NCI-H2196 (cell line): Measurements from ENCODE around the gene SUPV3L1.

Source experiments
- DNase-seq: peaks from one replicate; lab custom pipeline; 2025; ENCODE audit not compliant: unreplicated experiment; lab: John Stamatoyannopoulos, UW

The SUPV3L1 gene

DNA sequence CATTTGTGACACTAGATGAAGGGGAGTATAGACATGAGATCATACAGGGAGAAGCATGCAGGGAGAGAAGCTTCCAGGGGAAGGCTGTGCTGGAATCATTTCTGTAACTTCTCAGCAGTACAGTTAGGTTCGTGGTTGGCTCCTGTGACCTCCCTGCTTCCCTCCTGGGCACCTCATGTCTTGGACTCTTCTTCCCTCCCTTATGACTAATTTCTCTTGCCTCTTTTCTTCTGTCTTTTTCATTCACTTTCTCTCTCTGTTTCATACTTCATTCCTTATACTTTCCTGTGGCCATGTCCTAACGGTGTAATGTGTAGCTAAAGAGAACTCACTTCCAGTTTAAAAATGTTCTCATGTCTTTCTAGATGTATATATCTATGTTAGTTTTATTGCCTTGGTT is 21.0 kb downstream of the SUPV3L1 start:
- DNase-seq = no peak

DNA sequence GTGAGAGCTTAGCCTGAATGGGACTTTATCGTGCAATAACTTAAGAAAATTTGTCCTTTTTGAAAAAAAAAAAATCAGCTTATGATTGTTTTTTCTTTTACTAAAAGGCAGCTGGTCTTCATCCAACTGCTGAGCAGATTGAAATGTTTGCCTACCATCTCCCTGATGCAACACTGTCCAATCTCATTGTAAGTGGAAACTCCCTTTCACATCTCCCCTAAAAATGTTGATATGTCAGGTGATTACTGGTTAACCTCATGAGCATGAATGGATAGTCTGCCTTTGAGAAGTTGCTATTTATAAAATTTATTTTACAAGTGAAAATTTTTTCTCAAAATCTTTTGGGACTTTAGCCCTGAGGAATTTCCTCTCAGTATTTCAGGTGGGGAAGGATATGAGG is 22.3 kb downstream of the SUPV3L1 start:
- no peak for DNase-seq

DNA sequence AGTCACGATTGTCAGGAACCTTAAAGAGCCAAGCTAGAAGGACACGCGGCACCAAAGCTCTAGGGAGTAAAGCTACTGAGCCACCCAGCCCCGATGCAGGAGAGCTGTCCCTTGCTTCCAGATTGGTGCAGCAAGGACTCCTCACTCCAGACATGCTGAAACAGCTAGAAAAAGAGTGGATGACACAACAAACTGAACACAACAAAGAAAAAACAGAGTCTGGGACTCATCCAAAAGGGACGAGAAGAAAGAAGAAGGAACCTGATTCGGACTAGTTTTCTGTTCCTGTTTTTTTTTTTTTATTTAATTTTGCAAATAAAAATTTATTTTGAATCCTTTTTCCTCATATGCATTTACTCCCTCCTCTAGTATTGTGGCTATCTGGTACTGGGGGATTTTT is 28.7 kb downstream of the SUPV3L1 start:
- no peak for DNase-seq

DNA sequence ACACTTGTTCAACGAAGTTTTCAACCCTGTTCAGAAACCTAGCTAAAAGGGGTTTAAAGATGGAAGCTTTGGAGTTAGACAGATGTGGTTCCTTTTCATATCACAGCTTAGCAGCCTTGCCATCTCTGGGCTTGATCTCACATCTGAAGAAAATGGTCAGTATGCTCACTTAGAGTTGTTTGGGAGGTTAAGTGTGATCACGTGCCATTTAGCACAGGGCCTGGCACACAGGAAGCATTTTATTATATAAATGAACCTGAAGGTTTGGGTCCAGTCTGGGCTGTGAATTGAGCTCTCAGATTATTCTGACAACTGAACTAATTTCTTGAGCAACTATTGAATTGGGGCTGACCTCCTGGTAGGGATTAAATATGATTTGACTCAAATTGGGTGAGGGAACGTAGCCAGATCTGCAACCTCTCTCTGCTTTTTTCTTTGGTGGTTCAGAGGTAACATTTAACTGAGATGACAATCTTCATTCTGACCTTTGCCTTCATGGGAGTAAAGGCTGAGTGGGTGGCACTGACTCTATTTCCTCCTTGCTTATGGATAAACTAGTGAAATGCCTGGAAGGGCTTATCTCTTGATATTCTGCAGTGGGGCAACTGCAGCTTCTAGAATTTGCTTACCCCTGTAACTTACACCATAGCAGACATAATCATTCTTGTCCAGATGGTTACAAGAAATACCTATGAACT is 29.9 kb downstream of the SUPV3L1 start:
- DNase-seq = no peak

DNA sequence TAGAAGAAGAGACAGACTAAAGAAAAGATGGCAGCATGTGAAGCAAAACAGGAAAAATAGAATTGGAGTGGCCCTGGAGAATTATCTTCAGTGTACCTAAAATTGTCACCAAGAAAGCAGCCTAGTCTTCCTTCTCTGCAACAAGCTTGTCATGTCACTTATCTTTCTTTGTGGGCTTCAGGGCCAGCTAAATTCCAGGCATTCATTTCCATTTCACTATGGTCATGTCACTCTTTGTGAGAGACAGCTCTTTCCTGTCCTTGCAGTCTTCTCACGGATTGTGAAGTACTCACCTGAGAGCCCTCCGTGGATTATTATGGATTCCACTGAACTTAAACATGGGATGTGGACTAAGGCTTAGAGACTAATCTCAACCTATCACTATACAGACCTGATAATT is 31.1 kb downstream of the SUPV3L1 start:
- no peak for DNase-seq

DNA sequence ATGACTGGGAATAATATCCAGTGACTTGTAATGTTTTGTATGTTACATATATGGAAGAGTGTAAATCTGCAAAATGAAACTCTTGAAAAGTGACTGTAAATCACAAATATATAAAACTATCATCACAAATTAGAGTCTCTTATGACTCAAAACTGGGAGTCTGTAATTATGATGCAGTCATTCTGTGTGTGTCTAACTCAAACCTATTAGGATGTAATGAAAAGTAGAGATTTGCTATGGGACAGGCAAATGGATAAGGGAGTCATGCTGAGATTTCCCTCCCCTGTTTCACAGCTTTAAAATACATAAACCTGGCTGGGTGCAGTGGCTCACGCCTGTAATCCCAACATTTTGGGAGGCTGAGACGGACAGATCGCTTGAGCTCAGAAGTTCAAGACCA is 31.5 kb downstream of the SUPV3L1 start:
- DNase-seq = no peak

DNA sequence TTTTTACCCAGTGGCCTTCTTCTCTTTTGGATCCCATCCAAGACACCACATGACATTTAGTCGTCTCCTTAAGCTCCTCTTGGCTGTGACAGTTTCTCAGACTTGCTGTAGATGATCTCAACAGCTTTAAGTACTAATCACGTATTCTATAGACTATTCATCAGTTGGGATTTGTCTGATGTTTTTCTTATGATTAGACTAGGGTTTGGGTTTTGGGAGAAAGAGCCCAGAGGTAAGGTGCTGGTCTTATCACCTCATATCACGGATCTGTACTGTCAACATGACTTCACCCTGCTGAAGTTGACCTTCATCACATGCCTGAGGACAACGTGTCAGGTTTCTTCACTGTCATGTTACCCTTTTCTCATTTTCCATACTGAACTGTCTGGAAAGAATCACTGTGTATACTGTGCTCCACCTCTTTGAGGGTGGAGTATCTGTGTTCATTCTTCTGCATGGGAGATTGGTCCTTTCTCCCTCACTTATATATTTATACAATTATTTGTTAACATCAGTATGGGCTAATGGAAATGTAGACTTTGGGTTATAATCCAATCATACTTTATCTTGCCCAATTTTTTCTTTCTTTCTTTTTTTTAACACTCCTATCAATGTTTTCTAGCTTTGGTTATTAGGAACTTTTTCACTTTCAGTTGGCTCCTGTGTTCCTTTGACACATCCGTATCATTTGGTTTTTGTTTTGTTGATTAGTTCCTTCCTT is 33.7 kb downstream of the SUPV3L1 start:
- DNase-seq = no peak

DNA sequence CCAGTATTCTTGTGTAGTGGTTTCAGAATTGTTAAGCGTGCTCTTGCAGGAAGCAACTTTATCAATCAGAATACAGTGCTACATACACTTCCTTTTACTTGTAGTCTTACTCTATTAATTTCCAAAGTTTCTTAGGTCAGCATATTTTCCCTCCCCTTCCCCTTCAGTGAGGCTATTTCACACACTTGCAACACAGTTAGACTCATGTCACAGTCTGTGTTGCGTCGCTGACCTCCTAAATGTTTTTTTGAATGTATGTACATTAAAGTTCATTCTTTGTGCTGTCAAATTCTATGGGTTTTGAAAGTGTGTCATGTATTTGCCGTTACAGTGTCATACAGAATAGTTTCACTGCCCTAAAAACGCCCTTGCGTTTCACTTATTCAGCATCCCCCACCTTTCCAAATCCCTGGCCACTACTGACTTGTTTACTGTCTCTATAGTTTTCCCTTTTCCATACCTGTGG is 34.7 kb downstream of the SUPV3L1 start:
- no peak for DNase-seq

DNA sequence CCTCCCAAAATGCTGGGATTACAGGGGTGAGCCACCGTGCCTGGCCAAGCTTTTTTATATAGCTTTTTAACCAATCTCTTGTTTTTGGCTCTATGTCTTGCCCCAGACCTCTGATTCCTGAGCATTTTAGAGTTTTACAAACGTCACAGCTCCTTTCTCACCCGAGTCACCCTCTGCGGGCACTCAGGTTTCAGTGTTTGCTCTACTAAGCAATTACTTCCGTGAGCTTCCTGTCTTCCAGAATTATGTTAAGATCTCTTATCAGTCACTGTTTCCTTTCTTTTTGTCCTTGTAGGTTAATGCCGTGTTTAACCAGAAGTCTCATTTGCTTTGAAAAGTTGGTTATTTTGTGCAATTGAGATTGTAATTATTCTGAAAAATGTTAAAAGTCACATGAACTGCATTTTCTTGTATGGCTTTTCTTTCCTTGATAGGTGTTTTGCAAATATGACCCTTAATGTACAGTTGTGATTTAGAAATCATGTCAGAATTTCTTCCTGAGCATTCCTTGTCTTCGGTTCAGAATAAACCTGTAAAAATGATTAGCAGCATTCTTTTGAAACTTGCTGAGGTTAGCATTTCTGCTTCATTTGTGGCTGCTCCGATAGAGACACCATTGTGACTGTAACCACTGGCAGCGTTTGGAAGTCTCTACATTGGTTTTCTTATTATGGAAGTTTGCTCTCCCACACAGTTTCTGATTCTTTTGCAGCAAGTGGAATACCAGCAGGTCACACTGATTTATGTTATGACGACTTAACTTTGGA is 35.6 kb downstream of the SUPV3L1 start:
- DNase-seq = no peak

DNA sequence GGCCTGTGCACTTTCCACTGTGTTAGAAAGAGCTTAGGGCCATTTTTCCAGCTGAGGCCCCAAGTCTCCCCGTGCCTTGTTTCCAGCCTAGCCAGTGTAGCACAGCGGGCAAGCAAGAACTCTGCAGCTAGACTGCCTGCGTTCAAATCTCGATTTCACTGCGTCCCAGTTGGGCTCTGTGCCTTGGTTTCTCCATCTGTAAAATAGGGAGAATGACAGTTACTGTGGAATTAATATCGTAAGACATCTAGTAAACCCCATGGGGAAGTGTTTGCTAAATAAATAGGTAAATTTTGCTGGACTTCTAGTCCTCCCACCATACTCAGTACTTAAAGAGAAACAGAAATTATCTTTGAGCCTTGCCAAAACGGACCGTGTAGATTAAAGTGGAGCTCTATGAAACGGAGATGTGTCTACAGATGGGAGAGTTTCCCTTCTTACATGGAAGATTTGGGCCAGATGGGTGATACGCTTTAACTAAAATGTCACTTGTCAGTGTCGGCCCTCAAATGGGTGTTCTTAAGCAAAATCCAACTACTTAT is 36.6 kb downstream of the SUPV3L1 start:
- DNase-seq = no peak

DNA sequence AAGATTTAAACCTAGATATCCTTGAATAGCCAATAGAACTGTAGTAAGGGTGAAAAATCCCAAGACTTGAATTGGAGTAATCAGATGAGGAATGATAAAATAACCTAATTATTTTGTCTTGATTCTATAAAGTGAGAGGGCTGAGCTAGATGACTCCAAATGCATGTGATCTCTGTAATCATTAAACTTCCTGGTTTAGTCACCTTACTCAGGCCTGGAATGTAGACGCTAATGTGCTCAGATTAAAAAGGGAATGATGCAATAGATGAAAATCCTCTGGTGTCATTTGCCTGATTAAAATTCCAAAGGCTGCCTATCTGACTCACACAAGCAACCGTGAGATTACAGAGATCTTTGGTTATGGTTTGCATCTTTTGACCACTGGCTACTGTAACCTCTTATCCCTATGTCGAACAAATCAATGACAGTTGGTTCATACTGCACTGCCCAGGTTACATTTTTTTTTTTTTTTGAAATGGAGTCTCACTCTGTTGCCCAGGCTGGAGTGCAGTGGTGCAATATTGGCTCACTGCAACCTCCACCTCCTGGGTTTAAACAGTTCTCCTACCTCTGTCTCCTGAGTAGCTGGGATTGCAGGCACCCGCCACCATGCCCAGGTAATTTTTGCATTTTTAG is 37.2 kb downstream of the SUPV3L1 start:
- no peak for DNase-seq

DNA sequence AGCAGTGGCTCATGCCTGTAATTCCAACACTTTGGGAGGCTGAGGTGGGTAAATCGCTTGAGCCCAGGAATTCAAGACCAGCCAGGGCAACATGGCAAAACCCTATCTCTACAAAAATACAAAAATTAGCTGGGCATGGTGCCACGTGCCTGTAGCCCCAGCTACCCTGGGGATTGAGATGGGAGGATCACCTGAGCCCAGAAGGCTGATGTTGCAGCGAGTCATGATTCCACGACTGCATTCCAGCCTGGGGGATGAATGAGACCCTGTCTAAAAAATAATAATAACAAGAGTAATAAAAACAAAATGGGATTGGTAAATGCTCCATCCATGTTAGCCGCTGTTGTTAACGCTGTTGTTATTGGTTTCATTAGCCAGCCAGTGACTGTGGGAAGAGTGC is 38.8 kb downstream of the SUPV3L1 start:
- no peak for DNase-seq

DNA sequence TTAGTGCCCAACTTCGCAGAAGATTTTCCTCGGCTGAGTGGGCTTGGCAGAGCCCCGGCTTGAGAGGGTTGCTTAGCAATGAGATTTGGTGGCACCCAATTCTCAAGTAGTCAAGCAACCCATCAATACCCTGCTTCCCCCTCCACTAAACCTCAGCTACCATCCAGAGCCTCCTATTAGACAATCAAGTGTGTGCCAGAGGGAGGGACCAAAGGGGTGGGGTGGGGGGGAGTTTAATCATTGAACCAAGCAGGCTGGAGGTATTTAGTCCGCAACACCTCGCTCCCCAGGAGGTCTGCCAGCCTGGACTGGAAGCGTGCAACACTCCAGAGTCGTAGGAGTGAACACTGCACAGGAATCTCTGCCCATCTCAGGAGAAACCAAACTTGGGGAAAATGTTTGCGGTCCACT is 40.0 kb downstream of the SUPV3L1 start, which contains the start of gene HKDC1:
TSS of gene HKDC1 (plus strand) at position 292 of the 411 bp plus-strand sequence. CDS start at position 396, 104 bp downstream.
- DNase-seq = no peak

DNA sequence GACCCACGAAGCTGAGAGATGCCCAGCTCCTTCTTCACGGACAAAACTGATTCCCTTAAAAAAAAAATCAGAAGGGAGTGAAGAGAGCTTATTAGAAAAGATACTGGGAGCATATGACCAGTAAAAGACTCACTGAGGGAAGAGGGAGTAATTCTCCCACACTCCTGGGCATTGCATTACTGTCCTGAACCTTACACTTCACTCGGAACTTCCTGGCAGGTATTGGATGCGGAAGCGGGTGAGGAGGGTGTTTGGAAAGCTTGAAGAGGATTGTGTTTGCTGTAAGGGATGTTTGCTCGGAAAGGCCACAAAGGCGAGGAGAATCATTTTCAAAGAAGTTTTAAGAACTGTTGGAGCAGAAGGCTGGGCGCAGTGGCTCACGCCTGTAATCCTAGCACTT is 40.5 kb downstream of the SUPV3L1 start:
- no peak for DNase-seq

DNA sequence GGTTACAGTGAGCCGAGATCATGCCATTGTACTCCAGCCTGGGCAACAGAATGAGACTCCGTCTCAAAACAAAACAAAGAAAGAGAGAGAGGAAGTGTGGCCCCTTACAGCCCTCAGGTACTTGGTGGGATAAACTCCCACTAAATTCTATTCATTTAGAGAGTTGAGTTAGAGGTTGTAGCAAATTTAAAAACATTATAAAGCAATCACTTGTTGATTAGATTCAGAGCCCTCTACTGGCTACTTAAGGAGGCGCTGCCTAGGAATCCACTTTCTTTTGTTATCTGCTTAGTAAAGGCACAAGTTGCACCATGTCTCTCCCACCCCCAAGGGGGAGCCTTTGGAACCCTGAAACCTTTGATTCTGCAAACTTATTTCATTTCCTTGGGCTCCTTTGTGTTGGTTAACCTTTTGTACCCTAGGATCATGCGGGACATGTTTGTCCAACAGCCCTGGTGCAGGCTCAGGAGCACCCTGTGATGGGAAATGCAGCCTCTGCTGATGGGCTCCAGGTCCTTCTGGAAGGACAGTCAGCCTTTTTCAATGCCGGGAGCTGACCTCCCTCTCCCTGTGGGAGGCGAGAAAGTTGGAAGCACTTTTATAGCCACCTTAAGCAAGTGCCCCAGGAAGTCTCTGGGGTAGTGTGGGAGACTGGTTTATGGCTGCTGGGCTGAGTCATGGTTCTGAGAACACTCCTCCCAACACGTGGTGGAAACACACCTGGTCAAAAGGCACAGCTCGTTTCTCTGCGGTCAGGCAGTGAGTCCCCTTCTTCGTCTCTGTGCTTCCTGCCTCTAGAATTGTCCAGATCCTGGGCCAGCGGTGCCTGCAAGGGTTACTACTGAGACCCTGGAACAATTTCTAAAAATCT is 42.4 kb downstream of the SUPV3L1 start:
- peak; percentile 5 for DNase-seq

DNA sequence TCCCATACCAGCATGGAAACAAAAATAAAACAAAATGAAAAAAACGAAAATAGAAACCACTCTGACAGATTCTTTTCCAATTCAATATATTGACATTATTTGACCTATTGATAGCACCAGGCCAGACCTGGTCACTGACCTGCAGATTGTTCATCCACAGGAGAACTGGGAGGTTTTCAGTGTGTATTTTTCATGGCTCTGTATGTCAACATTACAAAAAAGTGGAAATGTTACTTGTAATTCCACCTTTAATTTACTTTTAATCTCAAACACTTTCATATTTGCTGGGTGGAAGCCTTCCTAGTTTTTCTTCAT is 43.0 kb downstream of the SUPV3L1 start:
- no peak for DNase-seq

DNA sequence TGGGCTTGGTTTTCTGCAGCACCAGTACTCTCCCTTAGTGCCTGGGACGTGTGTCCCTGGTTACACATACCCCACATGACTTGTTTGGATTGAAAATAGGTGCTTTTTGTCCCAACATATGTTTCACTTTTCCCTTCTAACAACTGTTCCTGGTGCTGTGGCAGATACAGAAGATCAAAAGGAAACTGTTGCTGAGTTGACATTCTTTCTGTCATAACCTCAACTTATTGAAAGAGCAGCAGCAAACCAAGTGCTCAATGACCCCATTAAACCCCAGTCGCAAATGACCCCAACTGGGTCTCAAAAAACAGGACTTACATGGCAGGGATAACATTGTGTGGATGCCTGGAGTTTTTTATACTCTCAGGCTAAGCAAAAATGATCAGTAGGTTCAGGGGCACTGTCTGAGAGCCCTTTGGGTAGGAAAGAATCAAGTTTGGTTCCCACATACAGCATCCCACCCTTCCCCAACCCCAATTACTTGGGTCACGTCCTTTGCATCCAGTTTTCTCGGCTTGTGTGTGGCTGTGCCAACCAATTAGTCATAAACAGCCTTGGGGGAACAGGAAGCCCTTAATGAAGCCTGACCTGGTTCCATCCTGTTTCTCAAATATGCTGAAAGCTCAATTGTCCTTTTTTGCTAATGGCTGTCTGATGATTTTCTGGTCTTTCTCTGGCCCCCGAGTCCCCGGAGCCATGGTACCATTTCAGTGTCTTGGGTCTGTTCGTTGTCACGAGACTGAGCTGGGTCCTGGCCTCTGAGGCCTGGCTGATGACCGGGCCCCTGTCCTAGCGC is 45.0 kb downstream of the SUPV3L1 start:
- DNase-seq = no peak

DNA sequence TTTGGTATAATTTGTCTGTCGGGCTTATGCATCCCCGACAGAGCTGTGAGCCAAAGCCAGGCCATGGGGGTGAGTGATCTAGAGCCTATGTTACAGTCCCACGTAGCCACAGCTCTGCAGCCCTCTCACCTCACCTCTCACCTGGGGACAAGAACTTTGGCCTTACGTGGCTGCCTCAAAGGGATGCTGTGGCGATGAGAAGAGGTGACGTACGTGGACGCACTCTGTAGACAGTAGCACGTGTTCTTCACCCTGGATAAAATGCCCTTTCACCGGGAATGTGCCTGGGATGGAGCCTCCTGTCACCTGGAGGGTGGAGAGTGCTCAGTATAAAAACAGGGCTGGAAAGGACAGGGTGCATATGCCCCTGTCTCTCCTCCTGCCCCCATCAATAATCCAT is 45.6 kb downstream of the SUPV3L1 start:
- DNase-seq = no peak

DNA sequence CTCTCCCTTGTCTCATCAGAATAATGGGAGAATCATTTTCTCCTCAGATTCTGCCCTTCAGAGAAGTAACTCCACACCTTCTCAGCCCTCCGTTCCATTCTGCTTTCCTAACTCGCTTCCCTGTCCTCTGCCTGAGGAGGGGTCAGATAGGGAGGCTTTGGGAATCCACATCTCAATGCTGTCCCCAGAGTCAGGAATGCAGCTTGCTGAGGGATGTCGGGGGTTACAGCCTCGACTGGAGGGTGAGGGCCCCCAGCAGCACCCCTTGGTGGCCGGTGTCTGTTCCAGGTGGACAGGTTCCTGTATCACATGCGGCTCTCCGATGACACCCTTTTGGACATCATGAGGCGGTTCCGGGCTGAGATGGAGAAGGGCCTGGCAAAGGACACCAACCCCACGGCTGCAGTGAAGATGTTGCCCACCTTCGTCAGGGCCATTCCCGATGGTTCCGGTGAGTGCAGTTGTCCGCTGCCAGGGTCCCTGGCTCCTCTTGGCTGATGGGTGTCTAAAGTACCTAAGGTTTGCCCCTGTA is 47.0 kb downstream of the SUPV3L1 start:
- DNase-seq = no peak
